Esophagus muscularis mucosa (tissue), 4 donors: Measurements from ENCODE around the gene ALKBH5. TPM values are rescaled to one million over a fixed set of nuclear protein-coding genes. Genes with fewer than 3 reads are reported as not detected.
A peak's percentile ranks its signal among the peaks of the same experiment; 100 is the strongest.

Experiments used
- DNase-seq: peaks from one replicate; pipeline ENCODE4 v3.0.0-alpha.2; 2017; ENCODE audit errors: extremely low spot score
- H3K27ac ChIP-seq, 4 donors: fragments of 200-600 bp; sonication (generic); replicated peaks in 1 of 4; 1 replicate in 3 of 4; 2 replicates in 1 of 4; pipeline ENCODE4 v1.5.1; 2016 to 2019; ENCODE audit warnings: mild to moderate bottlenecking in 1 of 4
- H3K27me3 ChIP-seq, 4 donors: fragments of 200-600 bp; sonication (generic); one replicate each; pipeline versions ENCODE4 v1.5.1 to v1.6.0; 2016 to 2019
- H3K36me3 ChIP-seq, 4 donors: fragments of 200-600 bp; sonication (generic); one replicate each; pipeline ENCODE4 v1.5.1; 2016 to 2019
- H3K4me1 ChIP-seq, 4 donors: fragments of 200-600 bp; sonication (generic); one replicate each; pipeline ENCODE4 v1.5.1; 2016 to 2019
- H3K4me3 ChIP-seq, 4 donors: fragments of 200-600 bp; sonication (generic); 1 replicate in 2 of 4; 2 replicates in 2 of 4; pipeline ENCODE4 v1.5.1; 2016 to 2019; ENCODE audit warnings: mild to moderate bottlenecking in 4 of 4, moderate library complexity in 1 of 4
- H3K9me3 ChIP-seq, 4 donors: fragments of 200-600 bp; sonication (generic); 1 replicate in 3 of 4; 2 replicates in 1 of 4; pipeline ENCODE4 v1.5.1; 2016 to 2019
- CTCF ChIP-seq, 3 experiments: fragments of 200-600 bp in 2 of 3; fragments of 450-650 bp in 1 of 3; sonication (generic) in 2 of 3; IDR thresholded peaks; one replicate each; pipeline ENCODE4 v1.5.1; 2017 to 2019; ENCODE audit warnings: antibody characterized with exemption in 3 of 3, mild to moderate bottlenecking in 2 of 3, moderate library complexity in 1 of 3
- EP300 ChIP-seq: sonication (generic); formaldehyde crosslinking; IDR thresholded peaks from one replicate; pipeline ENCODE4 v1.6.1; 2017; ENCODE audit warnings: antibody characterized with exemption
- POLR2A ChIP-seq: fragments of 450-650 bp; IDR thresholded peaks from one replicate; pipeline ENCODE4 v1.6.1; 2017; ENCODE audit warnings: antibody characterized with exemption, moderate library complexity, mild to moderate bottlenecking, low read depth
- POLR2AphosphoS5 ChIP-seq, 2 donors: sonication (generic); formaldehyde crosslinking; IDR thresholded peaks; one replicate each; pipeline ENCODE4 v1.6.1; 2017; ENCODE audit warnings: antibody characterized with exemption in 2 of 2
- WGBS: methylation state at CpG from one replicate; pipeline ENCODE4 v1.1.5; 2018; 5-methylcytosine and 5-hydroxymethylcytosine counted together
- intact Hi-C: fragments of 100-400 bp; cut with DNase I; formaldehyde crosslinking; loops from one replicate; pipeline ENCODE4 v1.15.1; 2023
- total RNA-seq, 4 donors: library from RNA; depleted of rRNA; stranded (reverse); fragments of >200 nt; gene quantifications; one replicate each; pipeline versions ENCODE4 v1.1.0 to v1.2.1, GENCODE V29; 2016

ALKBH5 gene
- total RNA-seq, 4 donors from 2014 or later: 120 to 197 (median 151) TPM

- Histone ChIP-seq H3K4me3 (no peak overlapping the region), H3K27ac (no peak overlapping the region), H3K36me3 (peaks cover 65 to 78% (median 76%) of the 10 kb centered on the region in 4 donors), H3K4me1 (peaks cover 19 to 29% (median 25%) of the 10 kb centered on the region in 4 donors), H3K27me3 (no peaks in the 10 kb centered on the region), H3K9me3 (no peaks in the 10 kb centered on the region)
- intact Hi-C loops: no loop called here
- DNase-seq: no peak
- 82% methylated on average over 16 of the region's 27 CpGs for WGBS
- TF ChIP-seq POLR2A (no peak), POLR2AphosphoS5 (IDR thresholded peaks at IDR 0.05) (no peak), CTCF (IDR thresholded peaks at IDR 0.05) (no peak), EP300 (no peak)
These were observed 70.6 kb downstream of the ALKBH5 start for GRCh38 chr17:18253947-18254821.

DNA sequence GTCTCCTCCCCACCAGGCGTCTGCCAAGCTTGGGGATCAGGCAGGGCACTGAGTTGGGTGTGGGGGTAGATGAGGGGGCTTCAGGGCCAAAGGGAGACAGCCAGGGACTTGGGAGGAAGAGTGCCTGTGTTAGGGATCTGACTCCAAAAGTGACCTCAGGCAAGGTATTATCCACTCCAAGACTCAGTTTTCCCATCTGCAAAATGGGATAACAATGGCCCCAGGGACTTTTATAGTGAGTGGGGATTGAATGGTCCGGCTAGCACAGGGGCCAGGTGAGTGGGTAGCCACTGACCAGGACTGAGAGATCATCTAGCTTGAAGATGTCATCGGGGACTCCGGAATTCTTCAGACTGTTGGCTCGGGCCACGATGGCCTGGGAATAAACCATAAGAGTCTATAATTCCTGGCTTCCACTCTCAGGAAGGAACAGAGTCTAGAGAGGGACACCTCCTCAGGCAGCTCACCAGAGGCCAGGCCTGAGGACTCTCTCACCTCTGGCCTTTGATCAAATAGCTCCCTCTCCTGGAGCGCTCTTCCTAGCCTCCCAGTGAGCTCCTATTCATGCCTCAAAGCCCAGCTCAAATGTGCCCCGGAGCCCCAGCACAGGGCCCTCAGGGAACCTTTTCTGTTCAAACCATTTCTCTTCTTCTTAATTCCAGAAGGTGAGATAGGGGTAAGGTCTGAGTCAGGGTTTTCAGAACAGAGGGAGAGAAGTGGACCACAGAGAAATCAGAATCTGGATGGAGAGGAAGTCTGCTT lies 71.4 kb downstream of the ALKBH5 start:
- TF ChIP-seq POLR2A: no peak
- no peak for TF ChIP-seq POLR2AphosphoS5 (IDR thresholded peaks at IDR 0.05)
- no peak for TF ChIP-seq CTCF (IDR thresholded peaks at IDR 0.05)
- TF ChIP-seq EP300: no peak
- Histone ChIP-seq H3K27me3 (no peaks in the 10 kb centered on the region), H3K9me3 (no peaks in the 10 kb centered on the region), H3K4me1 (peaks cover 28 to 38% (median 33%) of the 10 kb centered on the region in 4 donors), H3K4me3 (no peak overlapping the region), H3K36me3 (peaks cover 61 to 69% (median 67%) of the 10 kb centered on the region in 4 donors), H3K27ac (no peak overlapping the region)
- DNase-seq: no peak
- intact Hi-C loops: no loop called here
- 96% methylated on average over 8 of the region's 8 CpGs for WGBS

DNA sequence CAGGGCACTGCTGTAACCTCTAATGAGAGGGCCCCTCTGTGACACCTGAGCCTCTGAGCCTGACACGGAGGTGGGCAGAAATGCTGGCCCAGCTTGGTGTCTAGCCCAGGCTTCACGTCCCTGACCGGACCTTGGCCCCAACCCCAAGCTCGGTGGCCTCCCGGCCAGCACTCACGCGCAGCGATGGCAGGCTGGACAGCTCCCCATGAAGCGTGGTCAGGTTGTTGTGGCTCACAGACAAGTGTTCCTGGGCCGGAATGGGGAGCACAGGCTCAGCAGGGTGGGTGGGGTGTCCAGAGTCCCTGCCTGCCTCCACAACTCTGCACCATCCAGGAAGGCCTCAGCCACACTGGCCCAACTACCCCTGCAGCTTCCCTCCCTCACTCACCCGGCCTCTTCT lies 72.7 kb downstream of the ALKBH5 start:
- Histone ChIP-seq H3K27me3 (no peaks in the 10 kb centered on the region), H3K27ac (peak overlapping the region in 2 of 4 donors; percentile 98 to 99), H3K9me3 (no peaks in the 10 kb centered on the region), H3K36me3 (peaks cover 51 to 56% (median 54%) of the 10 kb centered on the region in 4 donors), H3K4me3 (peak overlapping the region in 1 of 4 donors; percentile 83), H3K4me1 (peaks cover 31 to 45% (median 40%) of the 10 kb centered on the region in 4 donors)
- intact Hi-C loops: no loop called here
- no peak for TF ChIP-seq CTCF (IDR thresholded peaks at IDR 0.05)
- DNase-seq: no peak
- 79% methylated on average over 2 of the region's 11 CpGs for WGBS

GRCh38 chr17:18256776-18257175 lies 73.1 kb downstream of the ALKBH5 start:
- 92% methylated on average over 5 of the region's 7 CpGs for WGBS
- Histone ChIP-seq H3K27me3 (no peaks in the 10 kb centered on the region), H3K27ac (peak overlapping the region; percentile 98 to 99 (median 99)), H3K4me3 (peak overlapping the region; percentile 83 to 100 (median 100)), H3K9me3 (no peaks in the 10 kb centered on the region), H3K36me3 (peaks cover 47 to 52% (median 50%) of the 10 kb centered on the region in 4 donors), H3K4me1 (peaks cover 35 to 49% (median 44%) of the 10 kb centered on the region in 4 donors)
- intact Hi-C loops: no loop called here
- TF ChIP-seq EP300: no peak
- no peak for TF ChIP-seq CTCF (IDR thresholded peaks at IDR 0.05)
- no peak for TF ChIP-seq POLR2AphosphoS5 (IDR thresholded peaks at IDR 0.05)
- TF ChIP-seq POLR2A: no peak
- DNase-seq: no peak
